Naive thymus-derived CD4-positive, alpha-beta T cell (primary cell): ENCODE data around the gene GRM7. TPM values are rescaled to one million over a fixed set of nuclear protein-coding genes. Genes with fewer than 3 reads are reported as not detected.
A peak's percentile ranks its signal among the peaks of the same experiment; 100 is the strongest.

ENCODE experiments used
- ATAC-seq: fragments of 150-1000 bp; cut with Tn5 transposase; 2 replicates; pipeline ENCODE4 v1.10.0; 2021; ENCODE audit warnings: mild to moderate bottlenecking, moderate library complexity
- CTCF ChIA-PET: fragments of 350-600 bp; sonication (Branson Sonifier 250); formaldehyde crosslinking; loops from one replicate; lab custom pipeline; 2021; ENCODE audit warnings: antibody characterized with exemption; lab: Charles Lee
- POLR2A ChIA-PET: fragments of 350-600 bp; sonication (Branson Sonifier 250); formaldehyde crosslinking; loops from one replicate; lab custom pipeline; 2021; ENCODE audit warnings: antibody characterized with exemption, inconsistent platforms; lab: Charles Lee
- DNase-seq, 9 donors: peaks; one replicate each; pipeline versions ENCODE4 v3.0.0 to v3.0.0-alpha.2; 2020 to 2022; ENCODE audit warnings: mixed read lengths in 1 of 9
- H3K27ac ChIP-seq: one replicate; pipeline ENCODE4 v1.7.0; 2013; ENCODE audit warnings: mild to moderate bottlenecking, low read depth, low read length, moderate library complexity
- H3K27me3 ChIP-seq, 2 donors: one replicate each; pipeline ENCODE4 v1.7.0; 2013; ENCODE audit warnings: low read length in 2 of 2, mild to moderate bottlenecking in 2 of 2, moderate library complexity in 2 of 2; ENCODE audit not compliant: control insufficient read depth in 2 of 2, insufficient read depth in 2 of 2
- H3K36me3 ChIP-seq, 3 experiments: 1 replicate in 2 of 3; 2 replicates in 1 of 3; pipeline ENCODE4 v1.7.0; 2013; ENCODE audit warnings: low read length in 3 of 3, mild to moderate bottlenecking in 3 of 3, moderate library complexity in 1 of 3; ENCODE audit not compliant: insufficient read depth in 3 of 3, control insufficient read depth in 2 of 3
- H3K4me1 ChIP-seq, 2 donors: one replicate each; pipeline ENCODE4 v1.7.0; 2013; ENCODE audit warnings: low read length in 2 of 2, mild to moderate bottlenecking in 2 of 2, moderate library complexity in 1 of 2; ENCODE audit not compliant: control insufficient read depth in 2 of 2, insufficient read depth in 2 of 2
- H3K4me3 ChIP-seq: 2 replicates; pipeline ENCODE4 v1.7.0; 2013; ENCODE audit warnings: mild to moderate bottlenecking, low read length
- H3K9me3 ChIP-seq, 3 experiments: 1 replicate in 2 of 3; 2 replicates in 1 of 3; pipeline ENCODE4 v1.7.0; 2013; ENCODE audit warnings: low read length in 3 of 3; ENCODE audit not compliant: control insufficient read depth in 2 of 3
- H3K27ac Mint-ChIP-seq, 9 donors: one replicate each; pipeline ENCODE4 v1.8.0; 2020 to 2022; ENCODE audit warnings: mixed read lengths in 9 of 9, mild to moderate bottlenecking in 8 of 9, moderate library complexity in 5 of 9, inconsistent platforms in 2 of 9
- H3K27me3 Mint-ChIP-seq, 5 donors: one replicate each; pipeline ENCODE4 v1.8.0; 2021 to 2022; ENCODE audit warnings: mixed read lengths in 5 of 5, mild to moderate bottlenecking in 1 of 5
- H3K36me3 Mint-ChIP-seq, 5 donors: one replicate each; pipeline ENCODE4 v1.8.0; 2020 to 2022; ENCODE audit warnings: mixed read lengths in 5 of 5, mild to moderate bottlenecking in 3 of 5, inconsistent platforms in 1 of 5
- H3K4me1 Mint-ChIP-seq, 7 donors: one replicate each; pipeline ENCODE4 v1.8.0; 2020 to 2022; ENCODE audit warnings: mixed read lengths in 7 of 7, mild to moderate bottlenecking in 3 of 7, inconsistent platforms in 1 of 7
- H3K4me3 Mint-ChIP-seq, 10 donors: one replicate each; pipeline ENCODE4 v1.8.0; 2020 to 2022; ENCODE audit warnings: mild to moderate bottlenecking in 10 of 10, mixed read lengths in 10 of 10, moderate library complexity in 6 of 10, inconsistent platforms in 2 of 10
- H3K9me3 Mint-ChIP-seq, 11 donors: one replicate each; pipeline ENCODE4 v1.8.0; 2020 to 2022; ENCODE audit warnings: mixed read lengths in 11 of 11, mild to moderate bottlenecking in 4 of 11, inconsistent platforms in 1 of 11, moderate library complexity in 1 of 11
- intact Hi-C, 2 donors: fragments of 100-400 bp; cut with micrococcal nuclease; formaldehyde crosslinking; loops; one replicate each; pipeline ENCODE4 v1.15.1; 2023
- polyA plus RNA-seq, 2 donors: library from polyadenylated mRNA; unstranded; fragments of 300-500 nt; fragmentation: Illumina TruSeq; gene quantifications; one replicate each; pipeline ENCODE4 v1.2.3, GENCODE V29; 2021
- total RNA-seq, 6 experiments: library from RNA in 5 of 6; stranded (reverse) in 5 of 6; gene quantifications; 1 replicate in 5 of 6; 2 replicates in 1 of 6; pipeline ENCODE4 v1.2.3 and lab custom pipeline; 2021 to 2026

GRM7 gene
- total and polyA plus RNA-seq, 7 experiments from 2014 or later: not detected

DNA sequence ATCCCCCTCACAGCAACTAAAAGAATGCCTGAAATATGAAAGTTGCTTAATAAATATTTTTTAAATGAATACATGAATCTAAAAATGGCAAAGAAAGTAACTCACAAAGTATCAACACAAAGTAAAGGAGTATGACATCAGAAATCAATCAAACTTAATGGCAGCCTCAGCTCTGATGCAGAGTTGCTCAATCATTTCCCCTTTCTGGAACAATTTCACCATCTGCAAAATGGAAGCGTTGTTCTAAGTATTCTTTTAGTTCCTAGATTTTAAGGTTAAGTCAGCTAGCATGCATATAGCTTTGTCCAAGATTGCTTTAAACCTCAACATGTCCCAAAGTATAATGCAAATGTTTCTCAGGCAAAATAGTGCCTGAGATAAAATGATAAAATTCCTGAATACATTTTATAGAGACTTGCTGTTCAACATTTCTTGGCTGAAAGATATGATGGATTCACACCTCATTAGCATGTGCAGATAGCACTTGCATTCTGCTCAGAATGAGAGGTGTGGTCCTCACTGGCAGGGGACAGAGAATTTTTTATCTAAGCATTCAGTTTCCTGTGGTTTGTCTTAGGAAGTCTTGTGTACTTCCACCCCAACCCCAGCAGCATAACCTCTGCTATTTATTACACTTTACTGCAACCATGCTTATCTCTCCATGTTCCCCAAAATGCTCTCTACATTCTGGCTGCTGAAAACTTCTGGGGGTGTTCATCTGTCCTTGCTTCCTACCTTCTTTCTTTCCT, 429.3 kb downstream of the GRM7 start:
- Mint-ChIP-seq H3K36me3 (no peaks in the 10 kb centered on the region), H3K4me1 (peaks cover 0 to 19% (median 5%) of the 10 kb centered on the region in 7 donors), H3K27ac (no peak overlapping the region), H3K4me3 (peak overlapping the region in 1 of 10 donors; percentile 46), H3K27me3 (no peaks in the 10 kb centered on the region), H3K9me3 (peaks cover 0 to 13% (median 2%) of the 10 kb centered on the region in 11 donors)
- H3K27me3 ChIP-seq: no peaks in the 10 kb centered on the region
- no peak overlapping the region for H3K27ac ChIP-seq
- CTCF ChIA-PET: no interaction called here
- H3K4me3 ChIP-seq: no peak overlapping the region
- H3K36me3 ChIP-seq: no peaks in the 10 kb centered on the region
- intact Hi-C loops: no loop called here
- no peaks in the 10 kb centered on the region for H3K9me3 ChIP-seq
- DNase-seq (no peak), ATAC-seq (peak; percentile 57)
- H3K4me1 ChIP-seq: no peaks in the 10 kb centered on the region
- POLR2A ChIA-PET: no interaction called here

DNA sequence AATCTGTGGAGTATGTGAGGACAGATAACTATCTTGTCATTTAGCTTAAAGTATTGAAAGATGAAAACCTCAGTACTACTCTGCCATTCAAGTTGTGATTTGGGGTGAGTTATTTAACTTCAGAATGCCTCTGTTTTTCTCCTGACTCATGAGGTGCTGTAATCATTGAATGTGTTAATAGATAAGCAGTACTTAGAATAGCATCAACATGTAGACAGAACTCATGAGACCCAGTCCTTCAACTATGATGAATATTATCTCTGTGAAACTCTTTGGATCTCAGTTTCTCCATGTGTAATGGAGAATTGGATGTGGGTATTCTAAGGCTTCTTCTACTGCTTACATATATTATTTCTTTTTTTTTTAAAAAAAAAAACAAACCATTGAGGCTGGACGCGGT, 431.4 kb downstream of the GRM7 start:
- CTCF ChIA-PET: no interaction called here
- Mint-ChIP-seq H3K27ac (no peak overlapping the region), H3K4me3 (no peak overlapping the region), H3K4me1 (peaks cover 0 to 19% (median 5%) of the 10 kb centered on the region in 7 donors), H3K27me3 (peaks cover 0 to 6% (median 0%) of the 10 kb centered on the region in 5 donors), H3K36me3 (no peaks in the 10 kb centered on the region), H3K9me3 (peaks cover 0 to 13% (median 2%) of the 10 kb centered on the region in 11 donors)
- Histone ChIP-seq H3K36me3 (no peaks in the 10 kb centered on the region), H3K27ac (no peak overlapping the region), H3K4me3 (no peak overlapping the region), H3K4me1 (no peaks in the 10 kb centered on the region), H3K27me3 (no peaks in the 10 kb centered on the region), H3K9me3 (no peaks in the 10 kb centered on the region)
- intact Hi-C loops: no loop called here
- DNase-seq: no peak
- POLR2A ChIA-PET: no interaction called here
- ATAC-seq: no peak

DNA sequence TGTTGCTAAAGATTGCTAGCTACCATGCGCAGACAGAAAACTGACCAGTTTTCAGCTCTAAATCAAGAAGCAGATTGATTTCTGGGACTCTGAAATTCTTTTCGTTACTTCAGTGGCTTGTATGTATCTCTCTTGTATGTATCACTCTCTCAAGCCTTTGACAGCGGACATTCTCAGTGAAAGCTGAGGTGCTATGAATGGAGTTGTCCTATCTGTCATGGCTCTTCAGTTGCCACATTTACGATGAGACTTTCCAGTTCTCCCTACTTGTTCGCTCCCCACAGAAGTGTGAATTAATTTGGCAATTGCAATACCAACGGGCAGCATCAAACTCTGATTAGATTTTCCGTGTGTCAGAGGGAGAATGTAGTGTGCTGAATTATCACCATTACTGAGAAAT, 432.4 kb downstream of the GRM7 start:
- CTCF ChIA-PET: no interaction called here
- Mint-ChIP-seq H3K36me3 (no peaks in the 10 kb centered on the region), H3K27me3 (peaks cover 0 to 7% (median 0%) of the 10 kb centered on the region in 5 donors), H3K27ac (no peak overlapping the region), H3K4me1 (peaks cover 0 to 19% (median 5%) of the 10 kb centered on the region in 7 donors), H3K4me3 (no peak overlapping the region), H3K9me3 (peaks cover 0 to 13% (median 2%) of the 10 kb centered on the region in 11 donors)
- no peak for DNase-seq
- Histone ChIP-seq H3K9me3 (no peaks in the 10 kb centered on the region), H3K36me3 (no peaks in the 10 kb centered on the region), H3K4me3 (no peak overlapping the region), H3K27ac (no peak overlapping the region), H3K4me1 (no peaks in the 10 kb centered on the region), H3K27me3 (no peaks in the 10 kb centered on the region)
- intact Hi-C loops: no loop called here
- POLR2A ChIA-PET: no interaction called here
- no peak for ATAC-seq

DNA sequence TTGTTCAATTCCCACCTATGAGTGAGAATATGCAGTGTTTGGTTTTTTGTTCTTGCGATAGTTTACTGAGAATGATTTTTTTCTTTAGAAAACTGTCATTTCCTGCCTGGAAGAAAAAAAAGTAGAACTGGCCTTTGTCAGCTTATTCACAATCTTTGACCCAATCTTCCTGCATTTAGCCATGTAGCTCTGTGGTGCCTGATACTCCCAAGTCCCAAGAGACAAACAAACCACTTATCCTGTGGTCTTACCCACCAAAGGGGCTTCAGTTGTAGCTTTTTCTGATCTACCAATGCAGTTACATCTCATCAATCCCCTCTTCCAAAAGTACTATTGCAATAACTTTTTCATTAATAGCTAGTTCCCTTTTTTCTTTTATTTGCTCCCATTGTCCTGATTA, 444.6 kb downstream of the GRM7 start:
- ATAC-seq: no peak

DNA sequence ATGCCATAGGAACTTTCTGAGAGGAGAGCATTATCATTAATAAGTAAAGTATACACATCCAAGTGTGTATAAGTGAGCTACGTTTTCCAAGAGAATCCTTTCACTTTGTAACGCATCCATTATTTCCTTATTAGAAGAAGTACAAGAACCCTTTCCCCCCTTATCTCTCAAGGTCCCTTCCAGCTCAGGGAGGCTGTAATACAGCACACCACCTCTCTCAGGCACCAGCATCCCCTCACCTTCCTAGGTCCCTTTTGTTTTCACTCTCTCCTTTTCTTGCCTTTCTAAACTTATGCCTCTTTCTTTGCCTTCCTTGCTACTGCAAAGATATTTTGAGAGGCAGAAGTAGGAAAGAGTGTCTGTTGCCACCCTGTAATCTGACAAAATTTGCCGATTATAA, 446.0 kb downstream of the GRM7 start:
- DNase-seq (no peak), ATAC-seq (no peak)
- ChIA-PET CTCF (no interaction called here), POLR2A (no interaction called here)
- Mint-ChIP-seq H3K9me3 (peaks cover 0 to 17% (median 4%) of the 10 kb centered on the region in 11 donors), H3K27ac (no peak overlapping the region), H3K4me3 (no peak overlapping the region), H3K4me1 (peaks cover 0 to 6% (median 0%) of the 10 kb centered on the region in 7 donors), H3K27me3 (peaks cover 0 to 20% (median 11%) of the 10 kb centered on the region in 5 donors), H3K36me3 (no peaks in the 10 kb centered on the region)
- no peaks in the 10 kb centered on the region for H3K4me1 ChIP-seq
- intact Hi-C loops: no loop called here
- no peaks in the 10 kb centered on the region for H3K9me3 ChIP-seq
- H3K36me3 ChIP-seq: no peaks in the 10 kb centered on the region
- no peak overlapping the region for H3K27ac ChIP-seq
- no peak overlapping the region for H3K4me3 ChIP-seq
- no peaks in the 10 kb centered on the region for H3K27me3 ChIP-seq

More for the DNA sequence above, 444.6 kb downstream of the GRM7 start:
- H3K9me3 ChIP-seq: no peaks in the 10 kb centered on the region
- CTCF ChIA-PET: no interaction called here
- DNase-seq: no peak
- H3K27ac Mint-ChIP-seq: no peak overlapping the region
- POLR2A ChIA-PET: no interaction called here
- H3K36me3 ChIP-seq: no peaks in the 10 kb centered on the region
- peaks cover 0 to 6% (median 0%) of the 10 kb centered on the region in 7 donors for H3K4me1 Mint-ChIP-seq
- no peak overlapping the region for H3K27ac ChIP-seq
- no peaks in the 10 kb centered on the region for H3K27me3 ChIP-seq
- no peaks in the 10 kb centered on the region for H3K4me1 ChIP-seq
- H3K36me3 Mint-ChIP-seq: no peaks in the 10 kb centered on the region
- no peak overlapping the region for H3K4me3 Mint-ChIP-seq
- H3K9me3 Mint-ChIP-seq: peaks cover 0 to 15% (median 4%) of the 10 kb centered on the region in 11 donors
- intact Hi-C loops: no loop called here
- peaks cover 0 to 20% (median 11%) of the 10 kb centered on the region in 5 donors for H3K27me3 Mint-ChIP-seq
- no peak overlapping the region for H3K4me3 ChIP-seq

DNA sequence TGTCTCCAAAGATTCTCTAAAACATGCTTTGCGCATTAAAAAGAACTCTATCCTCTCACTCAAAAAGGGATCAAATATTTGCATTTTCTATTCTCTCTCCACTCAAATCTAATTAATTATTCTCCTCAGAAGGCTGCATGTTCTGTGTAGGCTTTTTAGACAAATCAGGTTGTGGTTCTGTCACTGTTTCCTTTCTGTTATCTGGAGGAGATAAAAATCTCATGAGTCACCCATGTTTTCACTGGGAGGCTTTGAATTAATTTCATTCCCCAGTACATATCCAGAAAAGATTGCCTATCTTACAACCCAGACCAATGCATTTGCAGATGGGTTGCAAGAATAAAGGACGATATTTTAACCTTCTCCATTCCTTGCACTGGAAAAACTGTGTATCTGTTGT, 446.5 kb downstream of the GRM7 start:
- Mint-ChIP-seq H3K27me3 (peaks cover 0 to 20% (median 11%) of the 10 kb centered on the region in 5 donors), H3K27ac (no peak overlapping the region), H3K4me3 (no peak overlapping the region), H3K4me1 (peaks cover 0 to 6% (median 0%) of the 10 kb centered on the region in 7 donors), H3K36me3 (no peaks in the 10 kb centered on the region), H3K9me3 (peaks cover 0 to 20% (median 4%) of the 10 kb centered on the region in 11 donors)
- ChIA-PET POLR2A (no interaction called here), CTCF (no interaction called here)
- DNase-seq (no peak), ATAC-seq (no peak)
- intact Hi-C loops: no loop called here
- Histone ChIP-seq H3K9me3 (no peaks in the 10 kb centered on the region), H3K36me3 (no peaks in the 10 kb centered on the region), H3K4me1 (no peaks in the 10 kb centered on the region), H3K27ac (no peak overlapping the region), H3K27me3 (no peaks in the 10 kb centered on the region), H3K4me3 (no peak overlapping the region)

DNA sequence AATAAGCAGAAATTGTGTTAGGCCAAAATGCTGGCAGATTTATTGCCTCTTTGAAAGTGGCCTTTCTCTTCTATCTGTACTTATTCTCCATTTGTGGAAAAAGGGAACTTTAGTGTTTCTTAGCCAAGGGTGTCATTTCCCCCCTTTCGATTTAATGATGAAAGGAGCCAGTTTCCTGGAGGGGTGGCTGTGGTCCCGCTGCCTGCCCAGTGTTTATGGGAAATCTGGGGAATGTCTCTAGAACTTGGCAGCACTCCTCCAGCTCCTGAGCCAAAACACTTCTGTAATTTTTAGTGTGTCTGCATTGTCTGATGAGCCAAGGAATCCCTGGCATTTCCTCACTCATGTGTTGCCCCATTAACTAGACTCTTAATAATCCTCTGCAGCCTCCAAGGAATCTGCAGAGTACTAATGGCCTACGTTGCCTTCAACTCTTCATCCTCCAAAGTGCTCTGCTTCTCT, 448.8 kb downstream of the GRM7 start:
- ChIA-PET POLR2A (no interaction called here), CTCF (no interaction called here)
- Histone ChIP-seq H3K27me3 (no peaks in the 10 kb centered on the region), H3K4me1 (no peaks in the 10 kb centered on the region), H3K4me3 (no peak overlapping the region), H3K27ac (no peak overlapping the region), H3K36me3 (no peaks in the 10 kb centered on the region), H3K9me3 (no peaks in the 10 kb centered on the region)
- Mint-ChIP-seq H3K27me3 (peaks cover 0 to 20% (median 11%) of the 10 kb centered on the region in 5 donors), H3K9me3 (peaks cover 0 to 14% (median 2%) of the 10 kb centered on the region in 11 donors), H3K4me1 (peaks cover 0 to 6% (median 0%) of the 10 kb centered on the region in 7 donors), H3K4me3 (no peak overlapping the region), H3K36me3 (no peaks in the 10 kb centered on the region), H3K27ac (no peak overlapping the region)
- intact Hi-C loops: no loop called here
- DNase-seq: no peak
- ATAC-seq: no peak
